Loucy (cell line): ENCODE measurements around the gene EPN2.

Source experiments
- H2AFZ ChIP-seq: fragments of 200-600 bp; sonication (generic); 2 replicates; pipeline ENCODE4 v1.6.0; 2016; ENCODE audit warnings: antibody characterized with exemption, mild to moderate bottlenecking, low read length, moderate library complexity
- H3F3A ChIP-seq: fragments of 200-600 bp; 2 replicates; pipeline ENCODE4 v1.6.0; 2016; ENCODE audit warnings: antibody characterized with exemption, low read depth, mild to moderate bottlenecking
- H3K27me3 ChIP-seq: fragments of 200-600 bp; sonication (generic); 2 replicates; pipeline ENCODE4 v1.6.1; 2014; ENCODE audit warnings: low read length, mild to moderate bottlenecking; ENCODE audit not compliant: insufficient read depth, poor library complexity, severe bottlenecking
- H3K36me3 ChIP-seq: fragments of 200-600 bp; sonication (generic); 2 replicates; pipeline ENCODE4 v1.6.1; 2016; ENCODE audit warnings: low read length; ENCODE audit not compliant: insufficient read depth
- H3K4me1 ChIP-seq: fragments of 200-600 bp; sonication (generic); 2 replicates; pipeline ENCODE4 v1.5.1; 2014; ENCODE audit warnings: low read length, mild to moderate bottlenecking; ENCODE audit not compliant: insufficient read depth, poor library complexity, severe bottlenecking
- H3K4me2 ChIP-seq: fragments of 200-600 bp; sonication (generic); 2 replicates; pipeline ENCODE4 v1.6.0; 2014; ENCODE audit warnings: antibody characterized with exemption, low read length, low read depth, mild to moderate bottlenecking; ENCODE audit not compliant: poor library complexity, severe bottlenecking
- H3K4me3 ChIP-seq: fragments of 200-600 bp; sonication (generic); 2 replicates; pipeline ENCODE4 v1.5.1; 2014; ENCODE audit warnings: low read length, mild to moderate bottlenecking, mixed read lengths; ENCODE audit not compliant: poor library complexity, severe bottlenecking
- H3K79me2 ChIP-seq: fragments of 200-600 bp; sonication (generic); 2 replicates; pipeline ENCODE4 v1.6.1; 2014; ENCODE audit warnings: low read length; ENCODE audit not compliant: insufficient read depth
- H3K9ac ChIP-seq: fragments of 200-600 bp; sonication (generic); 2 replicates; pipeline ENCODE4 v1.6.0; 2014; ENCODE audit warnings: mild to moderate bottlenecking, low read depth, low read length, moderate library complexity; ENCODE audit not compliant: poor library complexity, severe bottlenecking
- H3K9me2 ChIP-seq: fragments of 200-600 bp; sonication (generic); replicated peaks from 2 replicates; pipeline ENCODE4 v1.6.1; 2016; ENCODE audit warnings: low read depth, low read length, mixed read lengths
- H3K9me3 ChIP-seq: fragments of 200-600 bp; sonication (generic); 2 replicates; pipeline ENCODE4 v1.6.1; 2014; ENCODE audit warnings: mild to moderate bottlenecking, antibody characterized with exemption, low read length, low read depth; ENCODE audit not compliant: insufficient read depth
- H4K20me1 ChIP-seq: fragments of 200-600 bp; sonication (generic); 2 replicates; pipeline ENCODE4 v1.6.0; 2014; ENCODE audit warnings: antibody characterized with exemption, low read length, mild to moderate bottlenecking; ENCODE audit not compliant: insufficient read depth, poor library complexity, severe bottlenecking
- CTCF ChIP-seq: fragments of 200-600 bp; sonication (generic); conservative IDR thresholded peaks from 2 replicates; pipeline ENCODE4 v1.5.1; 2014; ENCODE audit warnings: mild to moderate bottlenecking, antibody characterized with exemption, low read length
- EZH2phosphoT487 ChIP-seq: fragments of 200-600 bp; IDR thresholded peaks from 2 replicates; pipeline ENCODE4 v1.6.1; 2018; ENCODE audit warnings: antibody characterized with exemption, mild to moderate bottlenecking, moderate library complexity, borderline replicate concordance

EPN2 gene

DNA sequence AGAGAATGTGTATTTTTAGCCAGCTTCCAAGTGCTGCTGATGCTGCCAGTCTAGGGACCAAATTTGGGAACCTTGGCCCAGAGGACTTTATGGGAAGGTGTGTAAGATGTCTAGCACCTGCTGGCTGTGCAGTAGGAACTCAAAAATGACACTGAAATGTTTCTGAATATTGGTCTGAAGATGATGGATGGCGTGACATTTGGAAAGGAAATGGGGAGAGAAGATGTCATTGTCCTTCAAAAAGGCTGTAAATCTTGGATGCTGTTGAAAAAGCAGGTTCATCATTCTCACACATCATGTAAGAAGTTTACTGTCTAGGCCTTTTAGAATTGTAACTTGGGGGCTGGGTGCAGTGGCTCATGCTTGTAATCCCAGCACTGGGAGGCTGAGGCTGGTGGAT lies 6.7 kb downstream of the EPN2 start:
- H4K20me1 ChIP-seq: no peaks in the 10 kb centered on the region
- no peak overlapping the region for H3K4me2 ChIP-seq
- H3K9ac ChIP-seq: no peak overlapping the region
- H3K9me3 ChIP-seq: no peaks in the 10 kb centered on the region
- H3F3A ChIP-seq: no peaks in the 10 kb centered on the region
- no peaks in the 10 kb centered on the region for H3K27me3 ChIP-seq
- H3K79me2 ChIP-seq: no peaks in the 10 kb centered on the region
- no peak overlapping the region for H2AFZ ChIP-seq
- no peaks in the 10 kb centered on the region for H3K36me3 ChIP-seq
- no peaks in the 10 kb centered on the region for H3K4me1 ChIP-seq
- no peak overlapping the region for H3K4me3 ChIP-seq
- TF ChIP-seq CTCF (no peak), EZH2phosphoT487 (no peak)
- H3K9me2 ChIP-seq: no peaks in the 10 kb centered on the region

DNA sequence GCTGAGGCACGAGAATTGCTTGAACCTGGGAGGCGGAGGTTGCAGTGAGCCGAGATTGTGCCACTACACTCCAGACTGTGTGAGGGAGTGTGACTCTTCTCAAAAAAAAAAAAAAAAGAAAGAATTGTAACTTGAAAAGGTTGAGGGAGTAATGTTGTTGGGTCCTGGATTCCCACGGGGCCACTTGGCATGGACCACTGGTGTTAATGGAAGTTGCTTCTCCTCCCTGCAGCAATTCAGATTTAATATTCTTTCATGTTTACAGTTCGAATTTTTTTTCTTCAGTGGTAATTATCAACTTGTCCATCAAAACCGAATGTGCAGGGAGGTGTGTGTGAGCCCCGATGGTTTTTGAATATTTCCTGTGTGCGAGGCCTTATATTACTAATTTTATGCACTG lies 7.2 kb downstream of the EPN2 start:
- Histone ChIP-seq H3K4me2 (no peak overlapping the region), H3K4me1 (no peaks in the 10 kb centered on the region), H2AFZ (no peak overlapping the region), H3F3A (no peaks in the 10 kb centered on the region), H3K9ac (no peak overlapping the region), H3K9me3 (no peaks in the 10 kb centered on the region), H3K4me3 (no peak overlapping the region), H3K36me3 (no peaks in the 10 kb centered on the region), H3K27me3 (no peaks in the 10 kb centered on the region), H3K79me2 (no peaks in the 10 kb centered on the region), H4K20me1 (no peaks in the 10 kb centered on the region), H3K9me2 (no peaks in the 10 kb centered on the region)
- no peak for TF ChIP-seq CTCF
- TF ChIP-seq EZH2phosphoT487: no peak

DNA sequence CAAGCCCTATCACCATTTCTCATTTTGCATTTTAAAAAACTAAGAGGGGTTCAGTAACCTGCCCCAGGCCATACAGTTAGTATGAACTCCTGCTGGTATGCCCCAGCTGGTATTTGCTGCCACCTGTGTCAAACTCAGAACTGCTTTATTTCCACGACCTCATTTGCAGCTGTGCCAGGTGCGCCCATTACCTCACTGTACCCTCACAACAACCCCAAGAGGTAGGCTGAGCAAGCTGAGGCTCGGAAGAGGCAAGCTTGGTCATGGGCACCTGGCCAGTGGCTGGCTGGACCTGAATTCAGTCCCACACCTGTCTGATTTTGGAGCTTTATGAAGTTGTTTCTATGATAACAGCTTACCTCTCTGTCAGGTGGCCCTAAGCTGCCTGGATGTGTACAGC lies 7.6 kb downstream of the EPN2 start:
- Histone ChIP-seq H4K20me1 (no peaks in the 10 kb centered on the region), H3K9me2 (no peaks in the 10 kb centered on the region), H3K27me3 (no peaks in the 10 kb centered on the region), H3K9me3 (no peaks in the 10 kb centered on the region), H3F3A (no peaks in the 10 kb centered on the region), H3K4me2 (no peak overlapping the region), H3K9ac (no peak overlapping the region), H2AFZ (no peak overlapping the region), H3K36me3 (no peaks in the 10 kb centered on the region), H3K4me3 (no peak overlapping the region), H3K4me1 (no peaks in the 10 kb centered on the region), H3K79me2 (no peaks in the 10 kb centered on the region)
- TF ChIP-seq CTCF (no peak), EZH2phosphoT487 (no peak)
